WTC11 (cell line): ENCODE data around the gene KIR2DL3. TPM values are rescaled to one million over a fixed set of nuclear protein-coding genes. Genes with fewer than 3 reads are reported as not detected.

Experiments
- ATAC-seq: fragments of 200-7000 bp; cut with Tn5 transposase; 2 replicates; pipeline ENCODE4 v1.10.0; 2021; ENCODE audit warnings: mild to moderate bottlenecking, moderate library complexity
- CTCF ChIA-PET: fragments of 300-600 bp; sonication (Branson Sonifier 250); formaldehyde crosslinking; loops from one replicate; lab custom pipeline; 2021; ENCODE audit warnings: antibody characterized with exemption; lab: Charles Lee
- POLR2A ChIA-PET: fragments of 350-600 bp; sonication (Branson Sonifier 250); formaldehyde crosslinking; loops from one replicate; lab custom pipeline; 2021; ENCODE audit warnings: antibody characterized with exemption; lab: Charles Lee
- DNase-seq: peaks from one replicate; pipeline ENCODE4 v3.0.0; 2021; ENCODE audit warnings: low spot score
- H3K27ac Mint-ChIP-seq: 2 replicates; pipeline ENCODE4 v1.8.0; 2021; ENCODE audit warnings: mixed read lengths
- H3K27me3 Mint-ChIP-seq: 2 replicates; pipeline ENCODE4 v1.8.0; 2021; ENCODE audit warnings: low read depth, mild to moderate bottlenecking, moderate library complexity, mixed read lengths
- H3K36me3 Mint-ChIP-seq: 2 replicates; pipeline ENCODE4 v1.8.0; 2021; ENCODE audit warnings: mixed read lengths
- H3K4me1 Mint-ChIP-seq: 2 replicates; pipeline ENCODE4 v1.8.0; 2022; ENCODE audit warnings: mixed read lengths
- H3K4me3 Mint-ChIP-seq: 2 replicates; pipeline ENCODE4 v1.8.0; 2021; ENCODE audit warnings: mild to moderate bottlenecking, moderate library complexity, mixed read lengths
- H3K9me3 Mint-ChIP-seq: 2 replicates; pipeline ENCODE4 v1.8.0; 2021; ENCODE audit warnings: mixed read lengths
- ATF1 ChIP-seq: sonication (generic); formaldehyde crosslinking; IDR thresholded peaks from 2 replicates; pipeline ENCODE4 v1.8.1; 2023; ENCODE audit warnings: mild to moderate bottlenecking, moderate library complexity, missing genetic modification reagents
- E2F5 ChIP-seq: sonication (generic); formaldehyde crosslinking; IDR thresholded peaks from 2 replicates; pipeline ENCODE4 v1.8.1; 2022; ENCODE audit warnings: mild to moderate bottlenecking, moderate library complexity, missing genetic modification reagents
- ERG ChIP-seq: fragments of 250-450 bp; sonication (Bioruptor Pico); IDR thresholded peaks from 2 replicates; pipeline ENCODE4 v1.8.0; 2021; ENCODE audit warnings: mild to moderate bottlenecking
- ESRRA ChIP-seq: sonication (generic); formaldehyde crosslinking; IDR thresholded peaks from 2 replicates; pipeline ENCODE4 v1.8.1; 2022; ENCODE audit warnings: mild to moderate bottlenecking, missing genetic modification reagents, borderline replicate concordance
- GABPB1 ChIP-seq: sonication (generic); formaldehyde crosslinking; IDR thresholded peaks from 2 replicates; pipeline ENCODE4 v1.8.1; 2023; ENCODE audit warnings: mild to moderate bottlenecking, missing genetic modification reagents
- JUN ChIP-seq: sonication (generic); formaldehyde crosslinking; IDR thresholded peaks from 2 replicates; pipeline ENCODE4 v1.8.0; 2023; ENCODE audit warnings: mild to moderate bottlenecking, missing genetic modification reagents
- MAX ChIP-seq: sonication (generic); formaldehyde crosslinking; IDR thresholded peaks from 2 replicates; pipeline ENCODE4 v1.8.0; 2022; ENCODE audit warnings: mild to moderate bottlenecking, missing genetic modification reagents
- SP1 ChIP-seq: sonication (generic); formaldehyde crosslinking; conservative IDR thresholded peaks from 2 replicates; pipeline ENCODE4 v1.8.1; 2022; ENCODE audit warnings: missing genetic modification reagents
- STAT6 ChIP-seq: sonication (generic); formaldehyde crosslinking; conservative IDR thresholded peaks from 2 replicates; pipeline ENCODE4 v1.8.1; 2023; ENCODE audit warnings: mild to moderate bottlenecking, low read depth, missing genetic modification reagents, moderate library complexity
- TCF7 ChIP-seq: sonication (generic); formaldehyde crosslinking; IDR thresholded peaks from 2 replicates; pipeline ENCODE4 v1.8.0; 2022; ENCODE audit warnings: mild to moderate bottlenecking, low read depth, missing genetic modification reagents, moderate library complexity
- ZBTB21 ChIP-seq: sonication (generic); formaldehyde crosslinking; IDR thresholded peaks from 2 replicates; pipeline ENCODE4 v1.8.1; 2023; ENCODE audit warnings: mild to moderate bottlenecking, missing genetic modification reagents, borderline replicate concordance
- ZBTB43 ChIP-seq: sonication (generic); formaldehyde crosslinking; IDR thresholded peaks from 2 replicates; pipeline ENCODE4 v1.8.1; 2023; ENCODE audit warnings: mild to moderate bottlenecking, missing genetic modification reagents
- ZNF138 ChIP-seq: sonication (generic); formaldehyde crosslinking; conservative IDR thresholded peaks from 2 replicates; pipeline ENCODE4 v1.8.1; 2022; ENCODE audit warnings: mild to moderate bottlenecking, moderate library complexity, missing genetic modification reagents
- ZNF396 ChIP-seq: fragments of 250-450 bp; sonication (Bioruptor Pico); IDR thresholded peaks from 2 replicates; pipeline ENCODE4 v1.8.0; 2021; ENCODE audit warnings: mild to moderate bottlenecking, moderate library complexity, borderline replicate concordance
- ZNF416 ChIP-seq: fragments of 250-450 bp; sonication (Bioruptor Pico); IDR thresholded peaks from 2 replicates; pipeline ENCODE4 v1.9.0; 2021; ENCODE audit warnings: mild to moderate bottlenecking, inconsistent platforms
- ZNF423 ChIP-seq: fragments of 250-450 bp; sonication (Bioruptor Pico); IDR thresholded peaks from 2 replicates; pipeline ENCODE4 v2.1.2; 2022; ENCODE audit warnings: mild to moderate bottlenecking, moderate library complexity
- ZNF425 ChIP-seq: fragments of 250-450 bp; sonication (Bioruptor Pico); conservative IDR thresholded peaks from 2 replicates; pipeline ENCODE4 v1.9.0; 2021; ENCODE audit warnings: mild to moderate bottlenecking
- ZNF532 ChIP-seq: fragments of 250-450 bp; sonication (Bioruptor Pico); IDR thresholded peaks from 2 replicates; pipeline ENCODE4 v1.9.0; 2021; ENCODE audit warnings: mild to moderate bottlenecking, borderline replicate concordance
- ZSCAN18 ChIP-seq: fragments of 250-450 bp; sonication (Bioruptor Pico); IDR thresholded peaks from 2 replicates; pipeline ENCODE4 v2.1.2; 2022; ENCODE audit warnings: mild to moderate bottlenecking, moderate library complexity
- total RNA-seq: library from RNA; stranded (reverse); gene quantifications from 3 replicates; pipeline ENCODE4 v1.2.3, GENCODE V29; 2021

Gene KIR2DL3
- total RNA-seq, 1 experiment from 2014 or later, result not detected

GRCh38 chr19:54707962-54708361 is 30.4 kb upstream of the KIR2DL3 start (continued):
- no peak for TF ChIP-seq TCF7 (CRISPR knock-in tag)
- TF ChIP-seq STAT6, result no peak
- no peak for TF ChIP-seq JUN
- TF ChIP-seq ATF1 (CRISPR knock-in tag), result no peak
- TF ChIP-seq ZBTB21, result no peak
- TF ChIP-seq ZBTB43, result no peak
- TF ChIP-seq ZNF416 (CRISPR knock-in tag), result no peak

GRCh38 chr19:54708781-54709180 is 29.5 kb upstream of the KIR2DL3 start:
- Mint-ChIP-seq H3K4me3 (no peak overlapping the region), H3K27me3 (peaks cover 16% of the 10 kb centered on the region), H3K36me3 (peaks cover 45% of the 10 kb centered on the region), H3K27ac (no peak overlapping the region), H3K4me1 (no peaks in the 10 kb centered on the region), H3K9me3 (peaks cover 66% of the 10 kb centered on the region)
- CTCF ChIA-PET, result no interaction called here
- DNase-seq (no peak), ATAC-seq (no peak)
- POLR2A ChIA-PET, result no interaction called here
- no peak for TF ChIP-seq ZBTB21
- no peak for TF ChIP-seq ZNF532 (CRISPR knock-in tag)
- TF ChIP-seq ZNF425, result no peak
- no peak for TF ChIP-seq SP1 (CRISPR knock-in tag)
- TF ChIP-seq ZSCAN18 (CRISPR knock-in tag), result no peak
- TF ChIP-seq ERG, result no peak
- TF ChIP-seq ZNF423, result no peak
- TF ChIP-seq ZNF396 (CRISPR knock-in tag), result no peak
- no peak for TF ChIP-seq E2F5
- TF ChIP-seq STAT6, result no peak
- TF ChIP-seq MAX, result no peak
- no peak for TF ChIP-seq GABPB1 (CRISPR knock-in tag)
- no peak for TF ChIP-seq ESRRA
- TF ChIP-seq ZNF138, result no peak
